BJ (cell line): ENCODE results near the gene ACSF3. TPM values are rescaled to one million over a fixed set of nuclear protein-coding genes. Genes with fewer than 3 reads are reported as not detected.

Source experiments
- CTCF ChIA-PET: fragments of 350-600 bp; formaldehyde crosslinking; extraction: SDS; loops from one replicate; lab custom pipeline; 2021; ENCODE audit warnings: antibody characterized with exemption, inconsistent platforms; lab: Yijun Ruan, JAX
- POLR2A ChIA-PET: fragments of 300-600 bp; sonication (Branson Sonifier 250); formaldehyde crosslinking; extraction: SDS; loops from one replicate; lab custom pipeline; 2021; ENCODE audit warnings: antibody characterized with exemption; lab: Charles Lee
- DNase-seq: peaks from one replicate; pipeline ENCODE4 v3.0.0-alpha.2; 2011; ENCODE audit warnings: low read depth
- H3K27me3 ChIP-seq: 2 replicates; pipeline ENCODE4 v1.6.0; 2011; ENCODE audit warnings: low read length; ENCODE audit not compliant: control insufficient read depth, insufficient read depth
- H3K36me3 ChIP-seq: 2 replicates; pipeline ENCODE4 v1.5.1; 2011; ENCODE audit warnings: low read length; ENCODE audit not compliant: control insufficient read depth, insufficient read depth
- H3K4me3 ChIP-seq: 2 replicates; pipeline ENCODE4 v1.5.1; 2011; ENCODE audit warnings: low read depth, mild to moderate bottlenecking, control low read depth, low read length
- CTCF ChIP-seq: IDR thresholded peaks from 2 replicates; pipeline ENCODE4 v1.5.1; 2011; ENCODE audit warnings: low read depth, mild to moderate bottlenecking, control low read depth, inconsistent platforms, low read length, moderate library complexity; ENCODE audit not compliant: insufficient read depth
- polyA plus RNA-seq: library from polyadenylated mRNA; depleted of rRNA; stranded (reverse); fragments of >200 nt; gene quantifications from 2 replicates; pipeline ENCODE4 v1.2.3, GENCODE V29; 2011

ACSF3 gene
- polyA plus RNA-seq, 1 experiment: 12.5 TPM

DNA sequence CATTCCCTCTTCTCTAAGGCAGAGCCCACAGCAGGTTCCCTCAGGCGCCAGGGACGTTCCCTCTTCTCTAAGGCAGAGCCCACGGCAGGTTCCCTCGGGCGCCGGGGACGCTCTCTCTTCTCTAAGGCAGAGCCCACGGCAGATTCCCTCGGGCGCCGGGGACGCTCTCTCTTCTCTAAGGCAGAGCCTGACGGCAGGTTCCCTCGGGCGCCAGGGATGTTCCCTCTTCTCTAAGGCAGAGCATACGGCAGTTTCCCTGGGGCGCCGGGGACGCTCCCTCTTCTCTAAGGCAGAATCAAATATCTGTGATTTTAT, 24.3 kb downstream of the ACSF3 start:
- peaks cover 28% of the 10 kb centered on the region for H3K36me3 ChIP-seq
- H3K4me3 ChIP-seq: no peak overlapping the region
- TF ChIP-seq CTCF: no peak
- no peak for DNase-seq
- CTCF ChIA-PET: no interaction called here
- H3K27me3 ChIP-seq: no peaks in the 10 kb centered on the region
- POLR2A ChIA-PET: no interaction called here

GRCh38 chr16:89118361-89119165, 24.9 kb downstream of the ACSF3 start:
- H3K36me3 ChIP-seq: peaks cover 27% of the 10 kb centered on the region
- no peak overlapping the region for H3K4me3 ChIP-seq
- TF ChIP-seq CTCF: no peak
- ChIA-PET POLR2A (no interaction called here), CTCF (no interaction called here)
- DNase-seq: no peak
- H3K27me3 ChIP-seq: no peaks in the 10 kb centered on the region

DNA sequence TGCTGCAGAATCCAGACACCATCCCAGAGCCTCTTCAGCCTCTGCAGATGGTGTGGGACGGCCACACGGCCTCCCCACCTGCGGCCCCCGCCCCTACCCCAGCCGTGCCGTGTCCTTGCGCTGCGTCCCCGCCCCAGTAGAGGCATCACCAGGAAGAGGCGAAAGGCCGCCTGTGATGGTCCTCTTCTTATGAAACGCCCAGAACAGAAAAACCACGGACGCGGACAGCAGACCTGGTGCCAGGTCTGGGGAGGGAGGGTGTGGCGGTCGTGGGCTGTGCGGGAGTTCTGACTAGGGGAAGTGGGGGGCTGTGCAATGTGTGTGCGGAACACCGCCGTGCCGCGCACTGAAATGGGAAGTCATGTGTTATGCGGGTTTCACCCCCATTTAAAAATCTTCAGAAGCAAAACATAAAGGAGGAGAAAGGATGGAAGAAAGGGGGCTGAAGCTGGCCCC, 25.5 kb downstream of the ACSF3 start:
- ChIA-PET CTCF (no interaction called here), POLR2A (no interaction called here)
- no peaks in the 10 kb centered on the region for H3K27me3 ChIP-seq
- TF ChIP-seq CTCF: no peak
- DNase-seq: no peak
- no peak overlapping the region for H3K4me3 ChIP-seq
- peaks cover 25% of the 10 kb centered on the region for H3K36me3 ChIP-seq

GRCh38 chr16:89119661-89120141, 26.0 kb downstream of the ACSF3 start:
- no peaks in the 10 kb centered on the region for H3K27me3 ChIP-seq
- no peak overlapping the region for H3K4me3 ChIP-seq
- no peak for TF ChIP-seq CTCF
- CTCF ChIA-PET: no interaction called here
- H3K36me3 ChIP-seq: peaks cover 24% of the 10 kb centered on the region
- POLR2A ChIA-PET: no interaction called here
- DNase-seq: no peak

DNA sequence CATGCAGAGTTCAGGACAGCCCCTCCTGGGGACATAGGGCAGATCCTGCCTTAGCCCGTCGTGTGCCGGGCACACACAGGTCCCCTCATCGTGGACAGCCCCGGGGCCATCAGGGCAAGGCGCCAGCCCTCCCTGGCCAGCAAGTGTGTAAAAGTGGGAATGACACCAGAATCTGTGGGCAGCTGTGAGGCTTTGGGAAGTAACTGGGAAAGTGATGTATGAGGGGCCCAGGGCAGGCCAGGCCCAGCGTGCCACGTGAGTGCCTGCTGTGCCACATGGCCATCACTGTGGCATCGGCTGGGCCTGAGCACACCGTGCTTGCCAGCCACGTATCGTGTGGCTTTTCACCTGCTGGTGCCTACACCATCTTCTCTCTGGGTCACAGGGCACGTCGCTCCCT, 26.6 kb downstream of the ACSF3 start:
- POLR2A ChIA-PET: no interaction called here
- peaks cover 21% of the 10 kb centered on the region for H3K36me3 ChIP-seq
- H3K4me3 ChIP-seq: no peak overlapping the region
- no peak for TF ChIP-seq CTCF
- DNase-seq: no peak
- no peaks in the 10 kb centered on the region for H3K27me3 ChIP-seq
- CTCF ChIA-PET: no interaction called here
